ENCODE data around the gene ZKSCAN1.

ZKSCAN1 gene

GRCh38 chr7:100082978-100083377, 67.6 kb downstream of the ZKSCAN1 start:
- DNase-seq, result no peak

- DNase-seq, result no peak
Measured at GRCh38 chr7:100085515-100085914, 70.1 kb downstream of the ZKSCAN1 start.

GRCh38 chr7:100087055-100087750, 71.8 kb downstream of the ZKSCAN1 start:
- no peak for DNase-seq

GRCh38 chr7:100088095-100088620, 72.8 kb downstream of the ZKSCAN1 start:
- no peak for DNase-seq

- DNase-seq, result peak; percentile 89
Measured at GRCh38 chr7:100088621-100089457, 73.4 kb downstream of the ZKSCAN1 start, which contains the start of gene COPS6. Gene COPS6 (plus strand): TSS chr7:100088969. CDS start chr7:100088991, 22 bp downstream.

- DNase-seq, result no peak
Measured at GRCh38 chr7:100089458-100090196, 74.2 kb downstream of the ZKSCAN1 start.

- DNase-seq, result no peak
Measured at GRCh38 chr7:100090527-100091410, 75.4 kb downstream of the ZKSCAN1 start.
